ENCODE results near the gene FERMT2. TPM values are rescaled to one million over a fixed set of nuclear protein-coding genes. Genes with fewer than 3 reads are reported as not detected.

The FERMT2 gene
- total RNA-seq, result 100 to 1,000 TPM in 3 of 4 donors, 10 to 100 TPM in 1; 98.2 to 201 (median 180) TPM

- TF ChIP-seq POLR2A (IDR thresholded peaks at IDR 0.05) (peak; percentile 81 to 89), CTCF (IDR thresholded peaks at IDR 0.05) (peak in 2 of 4 experiments; percentile 19 to 28)
- Histone ChIP-seq H3K36me3 (no peaks in the 10 kb centered on the region), H3K4me1 (no peaks in the 10 kb centered on the region), H3K27me3 (no peaks in the 10 kb centered on the region), H3K27ac (peak within 1 kb of the TSS; percentile 100), H3K4me3 (peak within 1 kb of the TSS; percentile 86 to 96), H3K9me3 (no peaks in the 10 kb centered on the region)
- intact Hi-C loops (cut with DNase I; ENCODE audit: low total_unique reads), result loop anchor here (5.0 kb wide), 1 partner anchor 254 kb away; the partner anchor contains the start of gene ERO1A
- DNase-seq, result peak; percentile 92 to 93
Observed at GRCh38 chr14:52950898-52951680, at the start of gene FERMT2. FERMT2 (minus strand) TSS chr14:52951050; CDS start chr14:52950568, 482 bp downstream.

GRCh38 chr14:52998376-52999015 lies 47.6 kb upstream of the FERMT2 start:
- intact Hi-C loops (cut with DNase I; ENCODE audit: low total_unique reads), result no loop called here
- Histone ChIP-seq H3K27me3 (no peaks in the 10 kb centered on the region), H3K4me1 (no peaks in the 10 kb centered on the region), H3K27ac (no peak overlapping the region), H3K36me3 (no peaks in the 10 kb centered on the region), H3K9me3 (no peaks in the 10 kb centered on the region), H3K4me3 (no peak overlapping the region)
- DNase-seq, result no peak
- no peak for TF ChIP-seq POLR2A (IDR thresholded peaks at IDR 0.05)
- TF ChIP-seq CTCF (IDR thresholded peaks at IDR 0.05), result no peak

GRCh38 chr14:52996493-52996892 lies 45.6 kb upstream of the FERMT2 start:
- intact Hi-C loops (cut with DNase I; ENCODE audit: low total_unique reads), result no loop called here
- Histone ChIP-seq H3K27ac (no peak overlapping the region), H3K27me3 (no peaks in the 10 kb centered on the region), H3K9me3 (no peaks in the 10 kb centered on the region), H3K4me3 (no peak overlapping the region), H3K36me3 (no peaks in the 10 kb centered on the region), H3K4me1 (no peaks in the 10 kb centered on the region)
- TF ChIP-seq CTCF (IDR thresholded peaks at IDR 0.05), result no peak
- no peak for TF ChIP-seq POLR2A (IDR thresholded peaks at IDR 0.05)
- DNase-seq, result no peak

GRCh38 chr14:52995998-52996397 lies 45.1 kb upstream of the FERMT2 start:
- no peak for DNase-seq
- no peaks in the 10 kb centered on the region for H3K4me1 ChIP-seq
- no peaks in the 10 kb centered on the region for H3K9me3 ChIP-seq
- H3K36me3 ChIP-seq, result no peaks in the 10 kb centered on the region
- TF ChIP-seq POLR2A (IDR thresholded peaks at IDR 0.05), result no peak
- TF ChIP-seq CTCF (IDR thresholded peaks at IDR 0.05), result no peak
- H3K4me3 ChIP-seq, result no peak overlapping the region
- H3K27ac ChIP-seq, result no peak overlapping the region
- no peaks in the 10 kb centered on the region for H3K27me3 ChIP-seq
- intact Hi-C loops (cut with DNase I; ENCODE audit: low total_unique reads), result no loop called here

- intact Hi-C loops (cut with DNase I; ENCODE audit: low total_unique reads), result no loop called here
- no peak overlapping the region for H3K27ac ChIP-seq
- no peak overlapping the region for H3K4me3 ChIP-seq
- H3K9me3 ChIP-seq, result no peaks in the 10 kb centered on the region
- no peak for TF ChIP-seq POLR2A (IDR thresholded peaks at IDR 0.05)
- no peak for TF ChIP-seq CTCF (IDR thresholded peaks at IDR 0.05)
- no peak for DNase-seq
- H3K36me3 ChIP-seq, result no peaks in the 10 kb centered on the region
- no peaks in the 10 kb centered on the region for H3K4me1 ChIP-seq
- no peaks in the 10 kb centered on the region for H3K27me3 ChIP-seq
Observed at GRCh38 chr14:52992236-52992870, 41.5 kb upstream of the FERMT2 start.

Data from uterus (tissue), 4 donors.